PC-3 (cell line): Measurements from ENCODE around the gene MXRA7.

Experiments used
- EZH2 ChIP-seq: fragments of 300-600 bp; sonication (generic); IDR thresholded peaks from one replicate; pipeline ENCODE4 v1.6.1; 2017; ENCODE audit warnings: antibody characterized with exemption, mild to moderate bottlenecking, low read length; ENCODE audit not compliant: unreplicated experiment
- TF ChIP-seq, protein P1 (sequence below): fragments of 300-600 bp; sonication (generic); conservative IDR thresholded peaks from 2 replicates; pipeline ENCODE4 v1.5.1; 2017; ENCODE audit warnings: antibody characterized with exemption, low read depth, mild to moderate bottlenecking, low read length

- TF ChIP-seq, protein P1, sequence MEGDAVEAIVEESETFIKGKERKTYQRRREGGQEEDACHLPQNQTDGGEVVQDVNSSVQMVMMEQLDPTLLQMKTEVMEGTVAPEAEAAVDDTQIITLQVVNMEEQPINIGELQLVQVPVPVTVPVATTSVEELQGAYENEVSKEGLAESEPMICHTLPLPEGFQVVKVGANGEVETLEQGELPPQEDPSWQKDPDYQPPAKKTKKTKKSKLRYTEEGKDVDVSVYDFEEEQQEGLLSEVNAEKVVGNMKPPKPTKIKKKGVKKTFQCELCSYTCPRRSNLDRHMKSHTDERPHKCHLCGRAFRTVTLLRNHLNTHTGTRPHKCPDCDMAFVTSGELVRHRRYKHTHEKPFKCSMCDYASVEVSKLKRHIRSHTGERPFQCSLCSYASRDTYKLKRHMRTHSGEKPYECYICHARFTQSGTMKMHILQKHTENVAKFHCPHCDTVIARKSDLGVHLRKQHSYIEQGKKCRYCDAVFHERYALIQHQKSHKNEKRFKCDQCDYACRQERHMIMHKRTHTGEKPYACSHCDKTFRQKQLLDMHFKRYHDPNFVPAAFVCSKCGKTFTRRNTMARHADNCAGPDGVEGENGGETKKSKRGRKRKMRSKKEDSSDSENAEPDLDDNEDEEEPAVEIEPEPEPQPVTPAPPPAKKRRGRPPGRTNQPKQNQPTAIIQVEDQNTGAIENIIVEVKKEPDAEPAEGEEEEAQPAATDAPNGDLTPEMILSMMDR = no peak
- TF ChIP-seq EZH2 = no peak
Observed at GRCh38 chr17:76752006-76752405, 41.2 kb upstream of the MXRA7 start.
